ENCODE measurements around the gene RAB24. TPM values are rescaled to one million over a fixed set of nuclear protein-coding genes. Genes with fewer than 3 reads are reported as not detected.

RAB24 gene
- total RNA-seq, 1 experiment from 2014 or later: 53.9 TPM

GRCh38 chr5:177334781-177335700 lies 31.5 kb upstream of the RAB24 start:
- no peak for DNase-seq (ENCODE audit: low read depth)
- in situ Hi-C loops (cut with HindIII; ENCODE audit: low pct_unique_long_range_greater_than_20kb, low sequenced_read_pairs): no loop called here

GRCh38 chr5:177334155-177334551 lies 30.6 kb upstream of the RAB24 start:
- in situ Hi-C loops (cut with HindIII; ENCODE audit: low pct_unique_long_range_greater_than_20kb, low sequenced_read_pairs): no loop called here
- no peak for DNase-seq (ENCODE audit: low read depth)

- no peak for DNase-seq (ENCODE audit: low read depth)
- in situ Hi-C loops (cut with HindIII; ENCODE audit: low pct_unique_long_range_greater_than_20kb, low sequenced_read_pairs): no loop called here
These were observed 30.1 kb upstream of the RAB24 start for GRCh38 chr5:177333420-177334154.

- no peak for DNase-seq (ENCODE audit: low read depth)
- in situ Hi-C loops (cut with HindIII; ENCODE audit: low pct_unique_long_range_greater_than_20kb, low sequenced_read_pairs): no loop called here
These were observed 29.4 kb upstream of the RAB24 start for GRCh38 chr5:177332896-177333260.

- in situ Hi-C loops (cut with HindIII; ENCODE audit: low pct_unique_long_range_greater_than_20kb, low sequenced_read_pairs): no loop called here
- DNase-seq (ENCODE audit: low read depth): no peak
These were observed 28.7 kb upstream of the RAB24 start for GRCh38 chr5:177332031-177332895.

DNA sequence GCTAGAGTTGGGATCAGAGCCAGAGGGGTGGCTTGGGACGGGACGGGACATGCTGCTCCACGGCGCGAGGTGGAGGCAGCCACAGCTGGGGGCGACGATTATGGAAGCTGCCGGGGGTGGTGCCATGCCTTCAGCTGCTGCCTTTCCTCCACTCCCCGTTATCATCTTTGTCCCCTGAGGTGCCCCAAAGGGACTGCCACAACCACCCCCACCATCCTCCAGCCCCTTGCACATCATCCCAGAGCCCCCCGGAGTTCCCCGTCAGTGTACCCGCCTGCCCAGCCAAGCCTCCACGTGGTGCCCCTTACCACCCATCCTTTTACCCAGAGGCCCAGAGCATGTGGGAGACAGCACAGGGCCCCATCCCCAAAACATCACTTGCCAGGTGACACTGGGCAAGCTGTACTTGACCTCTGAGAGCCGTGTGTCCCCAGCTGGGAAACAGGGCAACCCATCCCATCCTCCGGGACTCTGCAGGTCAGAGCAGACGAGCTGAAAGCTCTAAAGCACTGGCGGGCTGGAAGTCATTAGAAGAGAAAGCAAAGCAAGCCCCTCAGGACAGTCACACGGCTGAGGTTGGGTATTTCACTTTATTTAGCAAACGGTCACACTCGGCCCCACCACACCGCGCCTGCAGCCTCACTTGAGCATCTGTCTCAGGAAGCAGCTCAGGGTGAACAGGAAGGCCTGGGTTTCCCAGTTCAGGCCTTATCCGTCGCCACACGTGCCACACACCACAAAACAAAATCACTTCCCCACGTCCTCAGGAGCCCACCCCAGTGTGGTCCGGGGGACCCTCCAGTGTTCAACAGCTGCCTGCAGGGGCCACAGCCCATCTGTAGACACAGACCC lies 27.7 kb upstream of the RAB24 start:
- in situ Hi-C loops (cut with HindIII; ENCODE audit: low pct_unique_long_range_greater_than_20kb, low sequenced_read_pairs): no loop called here
- no peak for DNase-seq (ENCODE audit: low read depth)

DNA sequence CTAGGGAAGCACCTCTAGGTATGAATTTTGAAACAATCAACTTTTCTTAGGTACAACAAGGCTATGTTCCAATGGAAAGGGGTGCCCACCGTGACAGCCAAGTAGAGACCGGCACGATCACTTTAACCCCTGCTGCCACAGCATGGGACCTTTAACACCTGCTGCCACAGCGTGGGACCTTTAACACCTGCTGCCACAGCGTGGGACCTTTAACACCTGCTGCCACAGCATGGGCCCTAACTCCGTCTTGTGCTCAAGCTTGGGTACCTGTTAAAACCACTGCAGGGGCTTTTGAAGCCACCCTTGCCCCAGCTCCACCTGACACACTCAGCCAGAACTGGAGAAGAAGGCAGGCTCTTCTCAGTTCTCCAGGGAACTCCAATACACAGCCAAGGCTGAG lies 26.4 kb upstream of the RAB24 start:
- in situ Hi-C loops (cut with HindIII; ENCODE audit: low pct_unique_long_range_greater_than_20kb, low sequenced_read_pairs): no loop called here
- no peak for DNase-seq (ENCODE audit: low read depth)

DNA sequence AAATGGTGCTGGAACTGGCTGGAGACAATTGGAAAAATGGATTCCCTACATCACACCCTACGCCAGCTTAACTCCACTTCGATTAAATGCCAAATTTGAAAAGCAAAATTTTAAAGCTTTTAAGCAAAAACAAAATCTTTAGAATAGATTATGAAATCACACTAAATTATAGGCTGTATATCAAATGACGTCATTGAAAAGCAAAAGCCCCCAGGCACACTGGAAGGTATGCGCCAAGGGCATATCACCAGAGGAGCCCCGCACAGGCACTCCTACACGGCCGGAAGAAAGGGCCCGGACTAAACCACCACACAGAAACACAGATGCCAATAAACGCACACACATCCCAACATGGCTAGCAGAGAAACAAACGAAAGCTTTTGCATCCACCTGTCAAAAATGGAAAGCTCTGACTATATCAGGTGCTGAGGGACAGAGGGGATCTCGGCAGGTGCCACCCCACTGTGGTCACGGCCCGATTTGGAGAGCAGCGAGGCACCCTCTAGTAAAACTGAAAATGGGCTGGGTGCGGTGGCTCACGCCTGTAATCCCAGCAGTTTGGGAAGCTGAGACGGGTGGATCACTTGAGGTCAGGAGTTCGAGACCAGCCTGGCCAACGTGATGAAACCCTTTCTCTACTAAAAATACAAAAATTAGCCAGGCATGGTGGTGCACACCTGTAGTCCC lies 25.2 kb upstream of the RAB24 start:
- in situ Hi-C loops (cut with HindIII; ENCODE audit: low pct_unique_long_range_greater_than_20kb, low sequenced_read_pairs): no loop called here
- no peak for DNase-seq (ENCODE audit: low read depth)

- peak; percentile 34 for DNase-seq (ENCODE audit: low read depth)
- in situ Hi-C loops (cut with HindIII; ENCODE audit: low pct_unique_long_range_greater_than_20kb, low sequenced_read_pairs): no loop called here
These were observed 24.3 kb upstream of the RAB24 start for GRCh38 chr5:177327539-177328522.

DNA sequence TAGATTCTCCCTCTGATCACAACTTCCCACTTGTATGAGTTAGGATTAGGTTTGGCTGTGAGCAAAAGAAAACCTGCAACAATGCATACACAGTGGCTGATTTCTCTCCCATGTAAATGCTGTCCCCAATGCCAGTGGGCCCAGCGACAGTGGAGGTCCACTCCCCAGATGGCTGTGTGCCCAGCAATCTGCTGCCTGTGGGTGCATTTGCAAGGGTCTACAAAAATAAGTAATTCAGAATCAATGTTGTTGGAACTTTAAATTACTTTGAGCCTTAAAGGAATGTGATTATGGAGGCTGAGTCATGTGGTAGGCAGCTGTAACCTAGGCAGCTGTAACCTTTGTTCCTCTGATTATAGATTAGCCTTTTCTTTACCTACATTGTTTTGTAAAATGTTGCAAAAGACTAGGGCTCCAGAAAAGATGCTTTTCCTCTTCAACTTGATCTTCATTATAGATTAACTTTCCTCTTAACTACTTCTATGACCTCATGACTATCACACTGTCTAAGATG lies 22.4 kb upstream of the RAB24 start:
- DNase-seq (ENCODE audit: low read depth): peak; percentile 78
- in situ Hi-C loops (cut with HindIII; ENCODE audit: low pct_unique_long_range_greater_than_20kb, low sequenced_read_pairs): no loop called here

- in situ Hi-C loops (cut with HindIII; ENCODE audit: low pct_unique_long_range_greater_than_20kb, low sequenced_read_pairs): no loop called here
- no peak for DNase-seq (ENCODE audit: low read depth)
These were observed 17.4 kb upstream of the RAB24 start for GRCh38 chr5:177320879-177321278.

DNA sequence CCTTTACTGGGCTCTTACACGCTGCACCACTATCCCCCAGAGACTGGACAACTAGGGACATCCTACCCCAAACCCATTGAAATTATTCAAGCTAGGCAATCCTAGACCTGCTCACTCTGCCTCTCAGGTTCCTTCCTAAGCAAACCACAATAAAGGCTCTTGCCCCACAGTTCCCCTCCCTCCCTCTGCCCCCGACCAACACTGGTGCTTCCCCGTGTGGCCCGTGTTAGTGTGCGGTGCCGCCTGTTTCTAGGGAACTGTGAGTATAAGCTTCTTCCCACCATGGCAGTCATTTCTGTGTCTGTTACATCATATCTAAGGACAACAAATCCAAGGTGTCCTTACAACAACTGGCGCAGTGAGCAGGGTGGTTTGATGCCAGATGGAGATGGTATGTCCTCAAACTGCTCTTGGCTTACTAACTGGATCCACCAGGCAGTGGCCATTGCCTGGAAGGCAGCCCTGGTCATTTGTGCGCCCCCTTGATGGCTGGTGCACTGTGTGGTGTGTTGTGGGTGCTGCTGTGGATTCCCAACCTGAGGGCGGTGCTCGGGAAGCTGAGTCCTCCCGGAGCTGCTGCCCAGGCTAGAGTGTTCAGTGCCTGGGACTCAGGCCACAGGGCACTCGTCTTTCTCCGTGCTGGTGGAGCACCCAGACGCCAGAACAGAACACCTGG lies 16.5 kb upstream of the RAB24 start:
- no peak for DNase-seq (ENCODE audit: low read depth)
- in situ Hi-C loops (cut with HindIII; ENCODE audit: low pct_unique_long_range_greater_than_20kb, low sequenced_read_pairs): no loop called here

GRCh38 chr5:177317959-177318377 lies 14.4 kb upstream of the RAB24 start:
- in situ Hi-C loops (cut with HindIII; ENCODE audit: low pct_unique_long_range_greater_than_20kb, low sequenced_read_pairs): no loop called here
- DNase-seq (ENCODE audit: low read depth): peak; percentile 61

DNA sequence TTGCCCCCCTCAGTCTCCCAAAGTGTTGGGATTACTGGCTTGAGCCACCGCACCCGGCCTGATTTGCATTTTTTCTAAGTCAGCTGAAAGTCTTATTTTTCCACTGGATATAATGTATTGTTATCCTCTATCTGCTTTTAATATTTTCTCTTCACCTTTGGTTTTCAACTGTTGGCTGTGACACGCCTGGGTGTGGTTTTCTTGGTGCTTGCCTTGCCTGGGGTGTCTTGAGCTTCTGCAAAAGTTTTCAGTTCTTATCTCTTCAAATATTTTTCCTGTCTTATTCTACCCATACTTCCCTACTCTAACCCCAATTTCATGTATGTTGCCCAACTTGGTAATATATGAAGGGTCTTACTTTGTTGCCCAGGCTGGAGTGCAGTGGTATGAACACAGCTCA lies 12.5 kb upstream of the RAB24 start:
- DNase-seq (ENCODE audit: low read depth): no peak
- in situ Hi-C loops (cut with HindIII; ENCODE audit: low pct_unique_long_range_greater_than_20kb, low sequenced_read_pairs): no loop called here

- in situ Hi-C loops (cut with HindIII; ENCODE audit: low pct_unique_long_range_greater_than_20kb, low sequenced_read_pairs): no loop called here
- DNase-seq (ENCODE audit: low read depth): no peak
These were observed 11.9 kb upstream of the RAB24 start for GRCh38 chr5:177315411-177315810.
